NCI-H1417 (cell line): ENCODE data around the gene EDN3.
"Not testable (repeated sequence)": the region's sequence is repeated elsewhere in the genome, so short reads cannot be mapped to it uniquely, and the experiment has no call there.

Experiments
- DNase-seq, 3 experiments: peaks; one replicate each; lab custom pipeline; 2025; lab: John Stamatoyannopoulos, UW

EDN3 gene

GRCh38 chr20:59335377-59335776 is 35.0 kb downstream of the EDN3 start:
- no peak for DNase-seq

DNA sequence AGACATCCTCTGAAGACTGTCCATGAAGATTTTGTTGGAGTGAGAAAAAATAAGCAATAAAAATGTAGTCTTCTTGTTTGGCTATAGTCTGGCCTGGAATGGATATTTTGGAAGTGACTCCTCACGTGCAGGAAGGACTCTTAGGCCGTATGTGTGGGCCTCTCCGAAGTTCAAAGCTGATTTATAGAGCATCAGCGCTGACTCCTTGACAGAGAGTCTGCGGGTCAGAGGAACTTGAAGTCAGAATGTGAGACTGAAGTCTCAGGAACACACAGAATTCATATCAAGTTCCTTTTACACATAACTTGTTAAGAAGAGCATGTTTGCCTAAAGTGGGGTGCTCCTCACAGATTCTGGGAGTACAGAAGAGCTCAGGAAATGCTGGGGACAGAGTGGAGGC is 36.1 kb downstream of the EDN3 start:
- DNase-seq = no peak

GRCh38 chr20:59338444-59338843 is 38.0 kb downstream of the EDN3 start:
- DNase-seq = not testable (repeated sequence)

DNA sequence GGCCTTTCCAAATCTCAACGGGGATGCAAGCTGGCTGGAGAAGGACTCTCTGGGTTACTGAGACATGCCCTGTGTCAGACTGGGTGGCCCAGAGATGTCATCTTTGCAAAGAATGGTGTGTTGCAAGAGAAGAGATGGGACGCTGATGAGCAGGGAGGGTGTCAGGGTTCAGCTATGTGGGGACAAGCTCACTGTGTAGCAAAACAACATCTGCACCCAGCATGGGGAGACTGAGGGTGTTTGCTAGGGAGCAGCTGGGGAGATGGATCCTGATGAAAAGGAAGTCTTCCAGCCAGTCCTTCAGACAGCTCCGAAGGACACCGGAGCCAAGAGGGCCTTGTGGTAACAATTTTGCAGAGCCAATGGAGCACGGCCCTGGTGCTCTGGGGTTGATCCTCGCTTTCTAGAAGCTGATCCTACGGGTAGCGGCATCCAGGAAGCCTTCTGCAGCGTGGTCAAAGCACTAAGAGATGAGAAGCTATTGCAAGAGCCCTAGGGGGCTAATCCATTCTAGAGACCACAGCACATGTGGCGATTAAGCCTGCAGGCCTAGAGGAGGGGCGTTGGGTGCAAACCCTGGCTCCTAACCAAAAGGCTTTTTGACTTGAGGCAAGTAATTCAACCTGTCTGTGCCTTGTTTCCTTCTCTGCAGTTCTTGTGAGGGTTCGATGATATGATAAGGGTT is 39.9 kb downstream of the EDN3 start:
- no peak for DNase-seq

GRCh38 chr20:59341285-59342022 is 41.0 kb downstream of the EDN3 start:
- DNase-seq = not testable (repeated sequence)

DNA sequence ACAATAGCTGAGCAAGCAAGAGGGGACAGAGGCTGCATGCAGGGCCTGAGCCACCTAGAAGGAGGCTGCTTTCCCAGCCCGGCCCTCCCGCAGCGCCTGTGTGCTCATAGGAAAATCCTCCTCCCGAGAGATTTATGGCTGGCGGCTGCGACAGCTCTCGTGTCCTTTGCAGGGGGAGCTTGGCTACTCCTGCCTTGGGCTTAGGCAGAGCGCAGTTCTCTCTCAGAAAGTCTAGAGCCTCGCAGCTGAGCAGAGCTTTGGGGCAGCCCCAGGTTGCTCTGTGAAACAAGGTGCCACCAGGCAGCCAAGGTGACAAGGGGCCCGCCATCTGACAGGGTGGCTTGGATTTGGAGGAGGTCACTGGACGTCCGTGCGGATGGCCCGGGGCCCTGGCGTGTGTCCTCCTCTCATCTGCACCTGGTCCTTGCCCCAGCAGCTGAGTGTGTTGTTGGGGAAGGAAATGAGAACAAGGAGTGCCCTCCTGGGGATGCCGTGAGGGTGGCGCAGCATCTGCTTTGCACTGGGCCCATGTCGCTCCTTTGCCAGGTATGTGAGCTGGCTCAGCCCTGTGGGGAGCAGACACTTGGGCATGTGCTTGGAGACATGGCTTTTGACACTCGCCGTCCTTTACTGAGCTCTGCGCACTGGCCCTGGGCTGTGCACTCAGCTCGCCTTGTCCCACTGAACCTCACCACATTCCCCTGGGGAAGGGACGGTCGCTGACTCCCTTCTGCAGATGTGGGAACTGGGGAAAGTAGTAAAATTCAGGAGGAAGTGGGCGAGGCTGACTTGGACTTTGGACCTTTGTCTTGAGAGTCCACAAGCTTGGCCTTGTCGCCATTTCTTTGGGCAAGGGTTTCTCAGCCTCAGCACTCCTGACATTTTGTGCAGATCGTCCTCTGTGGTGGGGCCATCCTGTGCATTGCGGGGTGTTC is 41.9 kb downstream of the EDN3 start:
- DNase-seq = peak; percentile 63 to 82 (median 65)

DNA sequence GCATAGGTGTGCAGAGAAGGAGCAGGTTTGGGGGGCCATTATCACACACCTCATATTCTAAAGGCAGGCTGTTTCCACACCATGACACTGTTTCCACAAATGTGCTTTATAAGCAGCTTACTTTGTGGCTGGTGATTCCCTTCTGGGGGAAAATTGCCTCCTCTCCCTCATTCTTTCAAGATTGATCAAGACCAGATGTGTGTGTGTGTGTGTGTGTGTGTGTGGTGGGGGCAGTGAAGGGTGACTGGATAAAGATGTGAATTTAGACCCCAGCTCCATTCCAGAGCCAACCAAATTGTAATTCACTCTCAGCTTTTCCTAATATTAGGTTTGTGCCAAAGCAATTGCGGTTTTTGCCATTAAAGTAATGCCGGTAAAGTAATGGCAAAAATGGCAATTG is 45.6 kb downstream of the EDN3 start:
- no peak for DNase-seq

DNA sequence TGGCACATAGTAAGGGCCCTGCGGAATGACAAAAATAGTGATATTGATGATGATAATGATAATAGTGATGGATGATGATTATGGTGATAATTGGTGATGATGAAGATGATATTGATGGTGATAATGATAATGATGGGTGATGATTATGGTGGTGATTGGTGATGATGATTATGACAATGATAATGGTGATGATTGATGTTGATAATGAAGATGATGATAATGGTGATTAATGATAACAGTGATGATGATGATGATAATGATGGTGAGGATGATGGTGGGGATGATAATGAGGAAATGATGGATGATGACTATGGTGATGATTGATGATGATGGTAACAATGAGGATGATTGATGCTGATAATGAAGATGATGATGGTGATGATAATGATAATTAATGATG is 48.9 kb downstream of the EDN3 start:
- DNase-seq = no peak

DNA sequence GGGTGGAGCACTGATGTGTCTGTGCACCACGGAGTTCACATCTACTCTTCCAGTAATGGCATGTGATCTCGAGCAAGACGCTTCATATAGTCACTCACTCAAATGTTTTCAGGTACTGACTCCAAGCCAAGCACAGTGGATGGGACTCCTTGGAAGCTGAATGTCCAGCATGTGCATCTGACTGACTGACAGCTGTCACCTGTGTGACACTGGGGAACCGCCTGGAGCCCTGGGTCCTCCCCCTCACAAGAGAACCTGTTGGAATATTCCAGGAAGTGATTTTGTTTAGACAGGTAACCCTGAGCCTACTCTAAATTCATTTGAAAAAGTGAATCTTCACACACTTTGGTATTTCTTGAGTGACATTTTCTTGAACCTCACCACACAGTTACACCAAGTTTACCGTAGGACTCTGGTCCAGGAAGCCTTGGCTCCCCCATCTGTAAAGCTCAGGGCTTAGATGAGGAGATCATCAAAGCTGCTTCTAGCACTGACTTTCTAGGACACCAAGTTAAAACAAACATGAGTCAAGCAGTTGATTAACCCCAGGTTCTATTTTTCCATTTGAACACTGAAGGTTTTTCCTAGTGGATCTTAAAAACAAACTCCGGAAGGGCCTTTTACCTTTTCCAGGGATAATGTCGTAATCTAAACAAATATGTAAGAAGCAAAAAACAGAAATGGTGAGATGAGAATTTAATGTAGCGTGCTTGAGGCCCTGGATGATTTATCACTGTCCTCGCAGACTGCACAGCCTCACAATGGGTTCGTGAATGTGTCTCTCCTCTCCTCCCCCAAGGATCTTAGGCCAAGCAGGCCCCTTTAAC is 50.1 kb downstream of the EDN3 start:
- DNase-seq = no peak

DNA sequence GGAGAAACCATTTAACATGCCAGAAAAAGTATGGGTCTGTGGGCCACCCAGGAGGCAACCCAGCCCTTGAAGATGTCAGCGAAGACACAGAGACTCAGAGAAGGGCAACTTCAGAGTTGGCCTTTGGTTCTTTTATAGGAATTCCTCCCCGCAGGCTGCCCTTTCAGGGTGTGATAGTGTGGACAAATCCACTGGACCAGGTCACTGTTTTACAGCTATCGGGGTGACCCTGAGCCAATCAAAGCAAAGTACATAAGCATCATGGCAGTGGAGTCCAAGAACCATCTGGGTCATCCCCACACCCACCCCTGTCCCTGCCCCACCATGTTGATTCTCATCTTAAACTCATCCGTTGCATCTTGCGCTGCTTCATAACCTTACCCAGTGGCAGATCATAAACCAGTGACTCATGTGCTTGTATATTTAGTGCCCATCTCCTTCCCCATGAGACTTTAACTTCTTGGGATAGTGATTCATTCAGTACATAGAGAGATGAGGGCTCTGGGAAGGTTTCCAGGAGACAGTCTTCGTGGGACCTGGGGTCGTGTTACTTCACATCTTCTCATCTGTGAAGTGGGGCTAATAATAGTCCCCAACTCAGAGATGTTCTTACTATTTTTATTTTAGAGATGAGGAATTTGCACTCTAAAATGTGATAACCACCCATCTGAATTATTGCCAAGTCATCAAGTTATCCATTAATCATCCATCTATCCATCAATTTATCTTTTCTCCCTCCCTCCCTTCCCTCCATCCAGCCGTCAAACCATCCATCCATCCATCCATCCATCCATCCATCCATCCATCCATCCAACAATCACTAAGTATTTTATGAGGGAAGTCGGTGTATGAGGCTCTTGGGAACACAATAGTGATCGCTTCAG is 51.0 kb downstream of the EDN3 start:
- DNase-seq = no peak

- DNase-seq = no peak
These were observed 52.1 kb downstream of the EDN3 start for GRCh38 chr20:59352541-59352940.

- no peak for DNase-seq
These were observed 52.6 kb downstream of the EDN3 start for GRCh38 chr20:59352990-59353389.

DNA sequence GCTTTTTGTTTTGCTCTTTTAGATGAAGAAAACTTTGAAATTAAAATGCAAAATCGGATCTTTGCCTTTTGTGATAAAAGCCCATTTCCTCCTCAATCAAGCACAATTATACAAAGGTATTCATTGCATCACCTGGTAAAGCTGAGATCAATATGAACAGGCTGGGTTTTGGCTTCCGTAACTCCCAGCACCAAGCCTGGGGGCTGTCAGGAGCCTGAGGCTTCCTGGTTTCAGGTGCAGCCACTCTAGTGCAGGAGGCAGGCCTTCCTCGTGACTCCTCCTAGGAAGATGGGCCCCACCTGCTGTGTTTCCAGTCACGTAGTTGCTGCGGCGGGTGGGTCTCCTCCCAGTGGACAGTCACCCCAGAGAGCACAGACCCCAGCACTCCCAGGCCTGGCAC is 54.0 kb downstream of the EDN3 start:
- no peak for DNase-seq

GRCh38 chr20:59355242-59355641 is 54.8 kb downstream of the EDN3 start:
- no peak for DNase-seq

- no peak for DNase-seq
These were observed 56.3 kb downstream of the EDN3 start for GRCh38 chr20:59356662-59357165.

- DNase-seq = not testable (repeated sequence)
These were observed 58.4 kb downstream of the EDN3 start for GRCh38 chr20:59358793-59359192.

DNA sequence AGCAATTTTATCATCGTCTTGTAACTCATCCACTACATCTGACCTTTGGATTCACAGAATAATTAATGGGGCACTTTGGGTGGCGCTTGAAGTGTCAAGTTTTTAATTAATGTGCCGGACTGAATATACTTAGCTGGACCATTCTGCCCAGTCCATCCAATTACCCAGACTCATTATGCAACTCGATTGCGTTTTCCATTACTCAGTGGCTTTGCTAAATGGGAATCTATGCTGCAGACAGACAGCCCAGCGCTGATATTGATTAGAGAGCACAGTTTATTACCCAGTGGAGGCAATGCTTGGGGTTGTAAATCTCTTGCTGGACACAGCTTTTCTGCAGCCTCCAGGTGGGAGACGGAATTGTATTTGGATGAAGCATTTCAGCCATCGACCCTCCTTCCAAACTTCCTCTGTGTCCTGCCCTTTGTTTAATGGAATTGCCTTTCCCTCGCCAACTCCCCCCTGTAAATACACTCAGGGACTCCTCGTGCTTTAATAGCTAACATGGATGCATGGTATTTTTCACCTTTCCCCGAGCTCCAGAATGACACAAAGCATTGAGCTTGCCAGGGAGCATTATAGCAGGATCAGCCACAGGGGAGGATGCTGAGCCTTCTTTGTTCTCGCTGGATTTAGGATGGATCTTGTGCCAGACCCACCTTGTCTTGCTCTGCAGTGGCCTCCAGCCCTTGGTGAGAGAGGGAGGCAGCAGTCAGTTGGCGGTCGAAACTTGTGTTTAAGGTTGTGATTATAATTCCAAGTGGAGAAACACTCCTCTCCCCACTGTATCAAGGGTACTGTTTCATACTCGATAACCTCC is 59.7 kb downstream of the EDN3 start:
- DNase-seq = peak in 1 of 3 experiments; percentile 34

GRCh38 chr20:59360934-59361333 is 60.5 kb downstream of the EDN3 start:
- DNase-seq = no peak

DNA sequence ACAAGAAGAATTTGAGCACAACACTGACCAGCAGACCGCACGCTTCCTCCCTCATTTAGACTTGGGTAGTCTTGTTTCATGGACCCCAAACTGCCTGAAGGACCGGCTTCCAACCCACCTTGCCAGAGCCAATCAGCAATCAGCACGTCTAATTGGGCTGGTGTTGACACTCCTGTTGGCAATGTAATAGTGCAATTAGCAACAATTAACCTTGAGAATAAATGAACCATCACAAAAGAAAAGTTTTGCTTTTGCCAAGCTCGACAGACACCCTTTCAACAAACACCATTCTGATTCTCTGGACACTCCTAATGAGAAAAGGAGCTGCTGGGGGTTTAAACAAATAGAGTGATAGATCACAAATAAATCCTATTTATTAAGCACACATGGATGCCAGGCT is 61.0 kb downstream of the EDN3 start:
- peak in 2 of 3 experiments; percentile 36 to 71 for DNase-seq

GRCh38 chr20:59363101-59363500 is 62.7 kb downstream of the EDN3 start:
- no peak for DNase-seq
